ENCODE data around the gene LYPD5. TPM values are rescaled to one million over a fixed set of nuclear protein-coding genes. Genes with fewer than 3 reads are reported as not detected.

Gene LYPD5
- total and polyA plus RNA-seq, 2 of the 8 experiments (the other 6 are each of a cell fraction or from before 2014, with no cell fraction given) = 0.74 to 4.3 TPM

- TF ChIP-seq SIRT6 (IDR thresholded peaks at IDR 0.05; ENCODE audit: low read length) = no peak
Measured at GRCh38 chr19:43784981-43785808, 17.1 kb downstream of the LYPD5 start (continued).
